Suprapubic skin (tissue), 4 donors: Measurements from ENCODE around the gene SLC5A9. TPM values are rescaled to one million over a fixed set of nuclear protein-coding genes. Genes with fewer than 3 reads are reported as not detected.

Source experiments
- DNase-seq, 2 donors: peaks; one replicate each; pipeline ENCODE4 v3.0.0-alpha.2; 2019; ENCODE audit warnings: low spot score in 2 of 2
- H3K27ac ChIP-seq: fragments of 200-600 bp; sonication (generic); one replicate; pipeline ENCODE4 v1.5.1; 2019
- H3K27me3 ChIP-seq: fragments of 200-600 bp; sonication (generic); one replicate; pipeline ENCODE4 v1.5.1; 2019
- H3K36me3 ChIP-seq: fragments of 200-600 bp; sonication (generic); one replicate; pipeline ENCODE4 v1.5.1; 2019
- H3K4me1 ChIP-seq: fragments of 200-600 bp; sonication (generic); one replicate; pipeline ENCODE4 v1.5.1; 2019
- H3K4me3 ChIP-seq: fragments of 200-600 bp; sonication (generic); one replicate; pipeline ENCODE4 v1.5.1; 2019; ENCODE audit warnings: mild to moderate bottlenecking
- H3K9me3 ChIP-seq: fragments of 200-600 bp; sonication (generic); one replicate; pipeline ENCODE4 v1.5.1; 2019
- CTCF ChIP-seq, 2 donors: fragments of 200-600 bp in 1 of 2; fragments of 450-650 bp in 1 of 2; sonication (generic) in 1 of 2; IDR thresholded peaks; one replicate each; pipeline ENCODE4 v1.5.1; 2016 to 2019; ENCODE audit warnings: antibody characterized with exemption in 2 of 2, mild to moderate bottlenecking in 1 of 2, moderate library complexity in 1 of 2
- EP300 ChIP-seq: sonication (generic); formaldehyde crosslinking; IDR thresholded peaks from one replicate; pipeline ENCODE4 v1.6.1; 2017; ENCODE audit warnings: antibody characterized with exemption
- POLR2A ChIP-seq, 2 donors: fragments of 450-650 bp; IDR thresholded peaks; one replicate each; pipeline ENCODE4 v1.6.1; 2017; ENCODE audit warnings: antibody characterized with exemption in 2 of 2, mild to moderate bottlenecking in 2 of 2, moderate library complexity in 2 of 2
- POLR2AphosphoS5 ChIP-seq, 3 donors: sonication (generic); formaldehyde crosslinking; IDR thresholded peaks; one replicate each; pipeline ENCODE4 v1.6.1; 2017; ENCODE audit warnings: antibody characterized with exemption in 3 of 3
- WGBS: methylation state at CpG from one replicate; pipeline ENCODE4 v1.1.5; 2018; 5-methylcytosine and 5-hydroxymethylcytosine counted together
- total RNA-seq, 4 donors: library from RNA; depleted of rRNA; stranded (reverse); fragments of >200 nt; gene quantifications; one replicate each; pipeline ENCODE4 v1.1.0, GENCODE V29; 2016

SLC5A9 gene
- total RNA-seq, 4 donors from 2014 or later = 2.9 to 4.7 (median 3.3) TPM

GRCh38 chr1:48245106-48245505 lies 22.6 kb downstream of the SLC5A9 start:
- no peak overlapping the region for H3K4me3 ChIP-seq

DNA sequence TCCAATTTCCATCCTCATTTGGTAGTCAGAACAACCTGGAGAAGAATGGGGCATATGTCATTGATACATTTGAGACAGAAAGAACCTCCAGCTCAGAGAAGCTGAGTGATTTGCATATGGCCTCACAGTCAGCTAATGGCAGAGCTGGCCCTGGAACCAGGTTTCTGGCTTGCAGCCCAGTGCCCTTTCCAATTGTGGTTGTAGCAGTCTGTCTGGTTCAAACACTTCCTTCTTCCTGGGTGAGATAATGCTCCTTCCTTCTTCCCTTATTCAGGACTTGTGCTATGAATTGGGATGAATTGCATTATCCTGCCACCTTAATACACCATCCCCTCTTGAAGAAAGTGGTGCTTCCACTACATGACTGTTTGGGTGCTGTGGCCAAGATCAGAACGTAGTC lies 24.2 kb downstream of the SLC5A9 start:
- H3K36me3 ChIP-seq = no peaks in the 10 kb centered on the region
- no peak overlapping the region for H3K27ac ChIP-seq
- no peaks in the 10 kb centered on the region for H3K27me3 ChIP-seq
- H3K4me1 ChIP-seq = no peaks in the 10 kb centered on the region
- no peak overlapping the region for H3K4me3 ChIP-seq
- DNase-seq = no peak
- no peaks in the 10 kb centered on the region for H3K9me3 ChIP-seq
- no peak for TF ChIP-seq POLR2A (IDR thresholded peaks at IDR 0.05)
- TF ChIP-seq POLR2AphosphoS5 (IDR thresholded peaks at IDR 0.05) = no peak
- TF ChIP-seq EP300 = no peak
- no peak for TF ChIP-seq CTCF (IDR thresholded peaks at IDR 0.05)
- WGBS = 61% methylated on average over 1 of the region's 1 CpG

More at GRCh38 chr1:48245106-48245505, 22.6 kb downstream of the SLC5A9 start:
- H3K36me3 ChIP-seq = no peaks in the 10 kb centered on the region
- no peak overlapping the region for H3K27ac ChIP-seq
- no peaks in the 10 kb centered on the region for H3K4me1 ChIP-seq
- no peaks in the 10 kb centered on the region for H3K27me3 ChIP-seq
- TF ChIP-seq CTCF (IDR thresholded peaks at IDR 0.05) (no peak), POLR2A (IDR thresholded peaks at IDR 0.05) (no peak), POLR2AphosphoS5 (IDR thresholded peaks at IDR 0.05) (no peak), EP300 (no peak)
- no peak for DNase-seq
- H3K9me3 ChIP-seq = no peaks in the 10 kb centered on the region
- 43% methylated on average over 2 of the region's 2 CpGs for WGBS

GRCh38 chr1:48248356-48248755 lies 25.8 kb downstream of the SLC5A9 start:
- H3K4me1 ChIP-seq = no peaks in the 10 kb centered on the region
- no peaks in the 10 kb centered on the region for H3K36me3 ChIP-seq
- H3K27me3 ChIP-seq = no peaks in the 10 kb centered on the region
- H3K27ac ChIP-seq = no peak overlapping the region
- WGBS = 91% methylated on average over 4 of the region's 4 CpGs
- no peak for DNase-seq
- H3K9me3 ChIP-seq = no peaks in the 10 kb centered on the region
- no peak for TF ChIP-seq CTCF (IDR thresholded peaks at IDR 0.05)
- no peak for TF ChIP-seq POLR2AphosphoS5 (IDR thresholded peaks at IDR 0.05)
- no peak for TF ChIP-seq POLR2A (IDR thresholded peaks at IDR 0.05)
- no peak for TF ChIP-seq EP300
- no peak overlapping the region for H3K4me3 ChIP-seq

DNA sequence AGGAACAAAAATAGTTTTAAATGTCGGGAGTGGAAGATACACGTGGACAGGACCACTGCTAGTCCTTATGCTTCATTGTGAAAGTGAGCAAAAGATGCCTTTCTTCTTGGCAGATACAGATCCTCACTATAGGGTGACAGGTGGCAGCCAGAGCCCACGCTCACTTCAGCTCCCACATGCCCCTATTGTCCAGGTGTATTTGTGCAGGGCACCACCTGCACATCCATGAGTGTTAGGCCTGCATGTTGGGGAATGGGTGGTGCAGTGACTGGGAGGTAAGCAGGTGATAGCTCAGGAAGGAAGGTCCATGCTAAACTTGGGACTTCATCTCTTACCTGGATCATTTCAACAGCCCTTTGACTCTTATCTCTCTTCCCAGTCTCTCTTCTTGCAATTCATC lies 27.4 kb downstream of the SLC5A9 start:
- no peak for TF ChIP-seq POLR2AphosphoS5 (IDR thresholded peaks at IDR 0.05)
- no peak for TF ChIP-seq POLR2A (IDR thresholded peaks at IDR 0.05)
- TF ChIP-seq EP300 = no peak
- no peak for TF ChIP-seq CTCF (IDR thresholded peaks at IDR 0.05)
- 99% methylated on average over 3 of the region's 3 CpGs for WGBS
- no peak for DNase-seq

GRCh38 chr1:48250572-48250971 lies 28.1 kb downstream of the SLC5A9 start:
- H3K4me1 ChIP-seq = no peaks in the 10 kb centered on the region
- H3K27ac ChIP-seq = no peak overlapping the region
- H3K36me3 ChIP-seq = no peaks in the 10 kb centered on the region
- TF ChIP-seq CTCF (IDR thresholded peaks at IDR 0.05) (no peak), POLR2A (IDR thresholded peaks at IDR 0.05) (no peak)
- 32% methylated on average over 3 of the region's 3 CpGs for WGBS
- no peak overlapping the region for H3K4me3 ChIP-seq
- no peak for DNase-seq
- H3K9me3 ChIP-seq = no peaks in the 10 kb centered on the region
- H3K27me3 ChIP-seq = no peaks in the 10 kb centered on the region

More for the DNA sequence above, 27.4 kb downstream of the SLC5A9 start:
- Histone ChIP-seq H3K4me1 (no peaks in the 10 kb centered on the region), H3K36me3 (no peaks in the 10 kb centered on the region), H3K9me3 (no peaks in the 10 kb centered on the region), H3K27me3 (no peaks in the 10 kb centered on the region), H3K27ac (no peak overlapping the region), H3K4me3 (no peak overlapping the region)
